WTC11 (cell line): Measurements from ENCODE around the gene DRD4. TPM values are rescaled to one million over a fixed set of nuclear protein-coding genes. Genes with fewer than 3 reads are reported as not detected.

ENCODE experiments used
- ATAC-seq: fragments of 200-7000 bp; cut with Tn5 transposase; 2 replicates; pipeline ENCODE4 v1.10.0; 2021; ENCODE audit warnings: mild to moderate bottlenecking, moderate library complexity
- CTCF ChIA-PET: fragments of 300-600 bp; sonication (Branson Sonifier 250); formaldehyde crosslinking; loops from one replicate; lab custom pipeline; 2021; ENCODE audit warnings: antibody characterized with exemption; lab: Charles Lee
- POLR2A ChIA-PET: fragments of 350-600 bp; sonication (Branson Sonifier 250); formaldehyde crosslinking; loops from one replicate; lab custom pipeline; 2021; ENCODE audit warnings: antibody characterized with exemption; lab: Charles Lee
- DNase-seq: peaks from one replicate; pipeline ENCODE4 v3.0.0; 2021; ENCODE audit warnings: low spot score
- H3K27ac Mint-ChIP-seq: 2 replicates; pipeline ENCODE4 v1.8.0; 2021; ENCODE audit warnings: mixed read lengths
- H3K27me3 Mint-ChIP-seq: 2 replicates; pipeline ENCODE4 v1.8.0; 2021; ENCODE audit warnings: low read depth, mild to moderate bottlenecking, moderate library complexity, mixed read lengths
- H3K36me3 Mint-ChIP-seq: 2 replicates; pipeline ENCODE4 v1.8.0; 2021; ENCODE audit warnings: mixed read lengths
- H3K4me1 Mint-ChIP-seq: 2 replicates; pipeline ENCODE4 v1.8.0; 2022; ENCODE audit warnings: mixed read lengths
- H3K4me3 Mint-ChIP-seq: 2 replicates; pipeline ENCODE4 v1.8.0; 2021; ENCODE audit warnings: mild to moderate bottlenecking, moderate library complexity, mixed read lengths
- H3K9me3 Mint-ChIP-seq: 2 replicates; pipeline ENCODE4 v1.8.0; 2021; ENCODE audit warnings: mixed read lengths
- AR ChIP-seq: fragments of 250-450 bp; sonication (Bioruptor Pico); IDR thresholded peaks from 2 replicates; pipeline ENCODE4 v1.9.0; 2021; ENCODE audit warnings: mild to moderate bottlenecking
- ATF1 ChIP-seq: sonication (generic); formaldehyde crosslinking; IDR thresholded peaks from 2 replicates; pipeline ENCODE4 v1.8.1; 2023; ENCODE audit warnings: mild to moderate bottlenecking, moderate library complexity, missing genetic modification reagents
- CREM ChIP-seq: sonication (generic); formaldehyde crosslinking; IDR thresholded peaks from 2 replicates; pipeline ENCODE4 v1.8.1; 2022; ENCODE audit warnings: mild to moderate bottlenecking, missing genetic modification reagents, moderate library complexity
- ESRRA ChIP-seq: sonication (generic); formaldehyde crosslinking; IDR thresholded peaks from 2 replicates; pipeline ENCODE4 v1.8.1; 2022; ENCODE audit warnings: mild to moderate bottlenecking, missing genetic modification reagents, borderline replicate concordance
- STAT6 ChIP-seq: sonication (generic); formaldehyde crosslinking; conservative IDR thresholded peaks from 2 replicates; pipeline ENCODE4 v1.8.1; 2023; ENCODE audit warnings: mild to moderate bottlenecking, low read depth, missing genetic modification reagents, moderate library complexity
- ZNF416 ChIP-seq: fragments of 250-450 bp; sonication (Bioruptor Pico); IDR thresholded peaks from 2 replicates; pipeline ENCODE4 v1.9.0; 2021; ENCODE audit warnings: mild to moderate bottlenecking, inconsistent platforms
- ZNF671 ChIP-seq: fragments of 250-450 bp; sonication (Bioruptor Pico); IDR thresholded peaks from 2 replicates; pipeline ENCODE4 v1.8.0; 2021; ENCODE audit warnings: mild to moderate bottlenecking
- total RNA-seq: library from RNA; stranded (reverse); gene quantifications from 3 replicates; pipeline ENCODE4 v1.2.3, GENCODE V29; 2021

DRD4 gene
- total RNA-seq, 1 experiment from 2014 or later, result 3.7 TPM

- POLR2A ChIA-PET, result interaction anchor here (0.7 to 1.1 kb wide), 2 partner anchors 22 to 642 kb away, joined by 4 read pairs; no protein-coding TSS in a partner anchor
- no peak overlapping the region for H3K27ac Mint-ChIP-seq
- peak overlapping the region; percentile 78 for H3K4me3 Mint-ChIP-seq
- no peaks in the 10 kb centered on the region for H3K9me3 Mint-ChIP-seq
- H3K4me1 Mint-ChIP-seq, result 0 out of 2 replicates have a peak, but pooled peaks cover 4% of the 10 kb centered on the region
- H3K36me3 Mint-ChIP-seq, result peaks cover 5% of the 10 kb centered on the region
- ATAC-seq (no peak), DNase-seq (no peak)
- H3K27me3 Mint-ChIP-seq, result no peaks in the 10 kb centered on the region
- CTCF ChIA-PET, result interaction anchor here (1.1 kb wide), 1 partner anchor 110 kb away, joined by 3 read pairs; no protein-coding TSS in a partner anchor
- TF ChIP-seq ZNF416 (CRISPR knock-in tag) (no peak), AR (CRISPR knock-in tag) (0 out of 2 replicates have a peak, but pooled peaks have one; percentile 34)
Observed at GRCh38 chr11:616320-617198, 20.5 kb upstream of the DRD4 start.

- no peak overlapping the region for H3K4me3 Mint-ChIP-seq
- H3K9me3 Mint-ChIP-seq, result no peaks in the 10 kb centered on the region
- ATAC-seq, result no peak
- H3K27ac Mint-ChIP-seq, result no peak overlapping the region
- no peak for DNase-seq
- peaks cover under 1% of the 10 kb centered on the region; the same call in 1 of the 2 replicates for H3K36me3 Mint-ChIP-seq
- H3K27me3 Mint-ChIP-seq, result no peaks in the 10 kb centered on the region
- 0 out of 2 replicates have a peak, but pooled peaks cover under 1% of the 10 kb centered on the region for H3K4me1 Mint-ChIP-seq
- ChIA-PET CTCF (no interaction called here), POLR2A (interaction anchor here (0.5 kb wide), 1 partner anchor 111 kb away, joined by 4 read pairs; no protein-coding TSS in a partner anchor)
- no peak for TF ChIP-seq ESRRA (CRISPR knock-in tag)
- TF ChIP-seq STAT6 (CRISPR knock-in tag), result no peak
- no peak for TF ChIP-seq ZNF671 (CRISPR knock-in tag)
Observed at GRCh38 chr11:617199-617911, 19.7 kb upstream of the DRD4 start.

GRCh38 chr11:617912-618682 lies 19.0 kb upstream of the DRD4 start:
- no peak for ATAC-seq
- no peaks in the 10 kb centered on the region for H3K4me1 Mint-ChIP-seq
- no peak for DNase-seq
- no peaks in the 10 kb centered on the region for H3K27me3 Mint-ChIP-seq
- no peaks in the 10 kb centered on the region for H3K36me3 Mint-ChIP-seq
- ChIA-PET CTCF (no interaction called here), POLR2A (interaction anchor here (0.5 kb wide), 1 partner anchor 112 kb away, joined by 4 read pairs; no protein-coding TSS in a partner anchor)
- TF ChIP-seq CREM (CRISPR knock-in tag) (no peak), ATF1 (CRISPR knock-in tag) (no peak)
- no peak overlapping the region for H3K27ac Mint-ChIP-seq
- no peaks in the 10 kb centered on the region for H3K9me3 Mint-ChIP-seq
- H3K4me3 Mint-ChIP-seq, result no peak overlapping the region
